Stimulated activated CD8-positive, alpha-beta memory T cell treated with anti-CD3 and anti-CD28 coated beads, Interleukin-4, amount 100 ng/mL, for 48 hours (primary cell): ENCODE measurements around the gene RALGAPB.
"Not testable (repeated sequence)": the region's sequence is repeated elsewhere in the genome, so short reads cannot be mapped to it uniquely, and the experiment has no call there.

Source experiments
- DNase-seq: peaks from one replicate; pipeline ENCODE4 v3.0.0-alpha.2; 2020

The RALGAPB gene

GRCh38 chr20:38447931-38448675 is 24.5 kb upstream of the RALGAPB start:
- DNase-seq: no peak

DNA sequence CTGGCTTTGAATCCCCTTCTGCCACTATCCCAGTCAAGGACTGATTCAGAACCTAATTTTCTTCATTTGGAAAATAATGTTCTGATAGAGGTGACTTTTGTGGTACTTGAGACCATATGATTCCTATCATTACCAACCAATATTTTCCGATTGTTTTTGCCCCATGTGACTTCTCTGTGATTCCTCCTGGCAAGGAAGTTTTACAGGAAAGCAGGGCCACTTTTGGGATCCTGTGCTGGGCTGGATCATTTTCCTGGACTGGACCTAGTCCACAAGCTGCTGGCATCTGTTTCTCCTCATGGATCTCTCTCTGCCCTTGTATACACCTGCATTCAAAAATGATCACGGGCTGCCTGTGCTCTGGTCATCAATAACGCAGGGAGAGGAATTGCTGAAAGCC is 23.6 kb upstream of the RALGAPB start:
- DNase-seq: no peak

- no peak for DNase-seq
Observed at GRCh38 chr20:38450412-38450975, 22.1 kb upstream of the RALGAPB start.

DNA sequence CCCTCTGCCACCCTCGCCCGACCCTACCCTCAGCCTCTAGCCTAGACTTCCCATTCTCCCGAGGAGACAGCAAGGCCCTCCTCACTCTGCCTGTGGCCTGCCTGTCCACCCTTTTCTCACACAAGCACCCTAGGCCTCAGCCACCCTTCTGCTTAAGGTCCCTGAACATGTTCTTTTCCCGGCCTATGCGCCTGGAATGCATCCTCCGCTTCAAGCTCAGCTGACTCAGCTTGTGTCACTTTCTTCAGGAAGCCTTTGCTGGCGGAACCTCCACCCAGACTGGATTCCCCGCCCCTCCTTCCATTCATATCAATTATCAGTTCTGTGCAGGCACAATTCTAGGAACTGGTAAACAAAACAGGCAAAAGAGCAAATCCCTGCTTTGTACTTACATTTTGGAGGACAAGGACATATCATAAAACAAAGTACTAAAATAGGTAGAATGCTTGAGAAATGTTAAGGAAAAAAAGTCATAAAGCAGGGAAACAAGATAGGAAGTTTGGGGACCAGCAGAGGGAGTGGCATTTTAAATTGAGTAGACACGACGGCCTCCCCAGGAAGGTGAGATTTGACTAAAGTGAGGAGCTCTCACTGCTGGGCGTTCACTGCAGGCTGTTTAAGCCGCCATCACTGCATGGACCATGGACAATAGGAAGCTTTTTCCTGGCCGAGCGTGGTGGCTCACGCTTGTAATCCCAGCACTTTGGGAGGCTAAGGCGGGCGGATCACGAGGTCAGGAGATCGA is 19.6 kb upstream of the RALGAPB start:
- DNase-seq: peak; percentile 6

GRCh38 chr20:38453941-38454340 is 18.7 kb upstream of the RALGAPB start:
- peak; percentile 14 for DNase-seq

GRCh38 chr20:38454556-38455473 is 17.8 kb upstream of the RALGAPB start:
- DNase-seq: peak; percentile 19

DNA sequence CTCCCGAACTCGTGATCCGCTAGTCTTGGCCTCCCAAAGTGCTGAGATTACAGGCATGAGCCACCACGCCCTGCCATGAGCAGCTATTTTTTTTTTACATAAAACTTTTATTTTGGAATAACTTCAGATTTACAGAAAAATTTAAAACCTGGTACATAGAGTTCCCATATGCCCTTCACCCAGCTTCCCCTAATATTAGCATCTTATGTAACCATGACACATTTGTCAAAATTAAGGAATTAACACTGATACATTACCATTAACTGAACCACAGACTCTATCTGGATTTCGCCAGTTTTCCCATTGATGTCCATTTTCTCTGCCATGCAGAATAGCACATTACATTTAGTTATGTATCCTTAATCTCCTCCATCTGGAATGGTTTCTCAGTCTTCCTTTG is 14.3 kb upstream of the RALGAPB start:
- no peak for DNase-seq

DNA sequence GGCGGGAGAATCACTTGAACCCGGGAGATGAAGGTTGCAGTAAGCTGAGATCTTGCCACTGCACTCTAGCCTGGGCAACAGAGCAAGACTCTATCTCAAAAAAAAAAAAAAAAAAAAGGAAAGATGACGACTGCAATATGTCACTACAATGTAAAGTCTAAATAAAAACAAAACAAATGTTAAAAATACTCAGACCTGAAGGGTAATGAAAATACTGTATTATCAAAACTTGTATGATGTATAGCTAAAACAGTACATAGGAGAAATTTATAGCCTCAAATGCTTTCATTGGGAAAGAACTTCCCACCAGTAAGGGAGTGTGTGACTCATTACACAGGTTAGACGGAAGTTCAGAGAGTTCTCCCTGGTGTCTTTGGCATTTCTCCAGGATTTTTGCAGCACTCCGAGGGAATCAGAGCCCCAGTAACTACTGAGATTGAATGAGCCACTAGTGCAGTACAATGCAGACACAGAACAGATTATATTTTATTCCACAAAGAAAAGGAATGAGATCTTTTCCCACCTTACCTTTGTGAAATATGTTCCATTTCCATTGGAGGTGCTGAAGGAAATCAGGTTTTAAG is 12.5 kb upstream of the RALGAPB start:
- DNase-seq: no peak

DNA sequence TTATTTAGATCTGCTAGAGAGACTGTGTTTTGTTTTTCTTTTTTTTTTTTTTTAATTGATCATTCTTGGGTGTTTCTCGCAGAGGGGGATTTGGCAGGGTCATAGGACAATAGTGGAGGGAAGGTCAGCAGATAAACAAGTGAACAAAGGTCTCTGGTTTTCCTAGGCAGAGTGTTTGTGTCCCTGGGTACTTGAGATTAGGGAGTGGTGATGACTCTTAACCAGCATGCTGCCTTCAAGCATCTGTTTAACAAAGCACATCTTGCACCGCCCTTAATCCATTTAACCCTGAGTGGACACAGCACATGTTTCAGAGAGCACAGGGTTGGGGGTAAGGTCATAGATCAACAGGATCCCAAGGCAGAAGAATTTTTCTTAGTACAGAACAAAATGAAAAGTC is 12.0 kb upstream of the RALGAPB start:
- DNase-seq: not testable (repeated sequence)

GRCh38 chr20:38461167-38461566 is 11.5 kb upstream of the RALGAPB start:
- DNase-seq: not testable (repeated sequence)

GRCh38 chr20:38461569-38461968 is 11.1 kb upstream of the RALGAPB start:
- DNase-seq: not testable (repeated sequence)

DNA sequence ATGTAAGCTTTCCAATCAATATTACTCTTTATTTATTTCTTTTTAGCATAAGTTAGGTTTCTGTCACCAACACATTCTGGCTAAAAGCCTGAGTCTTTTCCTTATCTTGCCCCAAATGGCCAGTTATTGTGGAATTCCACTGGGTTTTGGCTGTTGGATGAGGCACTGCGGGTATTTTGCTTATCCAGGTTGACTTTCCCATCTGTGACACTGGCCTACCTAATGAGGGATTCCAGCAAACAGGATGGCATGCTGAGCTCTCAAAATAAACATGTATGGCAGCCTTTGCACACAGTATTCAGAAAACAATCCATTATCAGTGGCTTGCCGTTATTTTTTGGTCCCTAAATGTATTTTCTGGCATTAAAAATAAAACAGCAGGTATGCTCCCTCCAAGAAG is 6.5 kb upstream of the RALGAPB start:
- DNase-seq: no peak

- DNase-seq: no peak
Observed at GRCh38 chr20:38466983-38467382, 5.7 kb upstream of the RALGAPB start.

DNA sequence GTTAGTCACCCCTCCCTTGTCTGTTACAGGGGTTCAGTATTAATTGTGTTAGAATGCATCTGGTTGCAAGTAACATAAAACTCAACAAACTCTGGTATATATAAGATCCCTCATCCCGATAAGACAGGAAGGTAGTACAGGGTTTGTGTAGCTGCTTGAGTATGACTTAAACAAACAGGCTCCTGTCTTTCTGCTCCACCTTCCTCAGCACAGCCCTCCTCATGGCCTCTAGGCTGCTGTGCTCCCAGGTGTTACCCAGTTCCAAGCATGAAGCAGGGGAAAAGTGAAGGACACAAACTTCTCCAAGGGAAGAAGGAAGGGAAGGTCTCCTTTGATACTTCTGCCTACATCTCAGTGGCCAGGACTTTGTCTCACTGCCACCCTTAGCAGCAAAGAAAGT is 1.4 kb upstream of the RALGAPB start:
- DNase-seq: no peak

DNA sequence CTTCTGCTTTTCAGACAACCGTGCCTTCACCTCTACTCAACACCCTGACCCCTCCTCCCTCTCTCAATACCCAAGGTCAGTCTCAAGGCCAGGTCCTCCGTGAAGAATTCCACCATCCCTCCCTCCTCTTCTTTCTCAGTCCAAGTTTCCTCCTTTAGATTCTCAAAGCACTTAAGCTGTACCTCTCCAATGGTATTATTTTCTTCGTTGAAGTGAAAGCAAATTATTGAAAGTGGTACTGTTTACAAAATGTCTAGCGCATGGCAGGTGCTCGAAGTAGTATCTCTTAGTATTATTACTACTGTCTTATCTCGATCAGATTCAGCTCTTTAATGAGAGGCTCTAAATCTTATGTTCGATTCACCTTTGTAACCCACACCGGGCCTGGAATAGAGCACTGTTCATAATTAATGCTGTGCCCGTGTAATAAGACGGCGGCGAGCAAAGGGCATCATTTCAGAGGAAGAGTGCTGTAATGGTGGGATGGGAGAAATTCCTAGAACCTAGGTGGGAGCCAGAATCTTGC is 593 bp upstream of the RALGAPB start:
- DNase-seq: no peak

GRCh38 chr20:38473367-38473795 is 738 bp downstream of the RALGAPB start:
- DNase-seq: no peak

GRCh38 chr20:38477747-38478146 is 5.1 kb downstream of the RALGAPB start:
- DNase-seq: no peak

- no peak for DNase-seq
Observed at GRCh38 chr20:38479596-38479995, 7.0 kb downstream of the RALGAPB start.

- no peak for DNase-seq
Observed at GRCh38 chr20:38485041-38485440, 12.4 kb downstream of the RALGAPB start.

DNA sequence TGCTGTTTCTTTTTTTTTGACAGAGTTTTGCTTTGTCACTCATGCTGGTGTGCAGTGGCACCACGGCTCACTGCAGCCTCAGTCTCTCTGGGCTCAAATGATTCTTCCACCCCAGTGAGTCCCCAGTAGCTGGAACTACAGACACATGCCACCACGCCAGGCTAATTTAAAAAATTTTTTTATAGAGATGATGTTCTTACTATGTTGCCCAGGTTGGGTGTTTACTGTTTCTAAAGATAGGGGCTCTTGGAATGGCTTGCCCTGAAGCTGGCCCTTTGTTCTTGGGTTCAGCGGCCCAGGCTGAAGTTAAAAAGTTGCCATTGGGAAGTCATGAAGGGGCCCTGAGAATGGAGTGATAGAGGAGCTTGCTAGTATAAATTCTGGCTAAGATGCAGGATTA is 16.5 kb downstream of the RALGAPB start:
- no peak for DNase-seq

DNA sequence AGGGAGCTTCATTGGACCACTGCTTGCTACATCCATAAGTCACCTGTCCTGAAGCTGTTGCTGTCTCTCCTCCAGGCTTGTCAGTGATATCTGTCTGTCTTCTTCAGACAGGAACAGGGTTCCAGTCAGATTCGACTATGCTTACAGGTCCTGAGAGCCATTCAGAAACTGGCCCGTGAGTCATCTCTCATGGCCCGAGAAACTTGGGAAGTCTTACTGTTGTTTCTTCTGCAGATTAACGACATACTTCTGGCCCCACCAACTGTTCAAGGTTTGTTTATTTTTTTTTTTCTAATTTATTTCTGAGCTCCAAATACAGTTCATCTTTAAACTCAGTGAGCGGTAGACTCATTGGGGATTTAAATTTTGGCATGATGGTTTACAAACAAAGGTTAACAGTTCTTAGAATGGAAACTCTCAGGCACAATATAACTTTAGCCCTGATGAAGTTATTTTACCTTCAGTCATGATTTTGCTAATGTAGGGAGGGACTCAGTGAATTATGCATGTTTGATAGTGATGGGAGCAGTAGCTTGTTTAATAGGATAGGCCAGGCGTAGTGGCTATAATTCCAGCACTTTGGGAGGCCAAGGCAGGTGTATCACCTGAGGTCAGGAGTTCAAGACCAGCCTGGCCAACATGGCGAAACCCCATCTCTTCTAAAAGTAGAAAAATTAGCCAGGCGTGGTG is 24.7 kb downstream of the RALGAPB start:
- DNase-seq: no peak

DNA sequence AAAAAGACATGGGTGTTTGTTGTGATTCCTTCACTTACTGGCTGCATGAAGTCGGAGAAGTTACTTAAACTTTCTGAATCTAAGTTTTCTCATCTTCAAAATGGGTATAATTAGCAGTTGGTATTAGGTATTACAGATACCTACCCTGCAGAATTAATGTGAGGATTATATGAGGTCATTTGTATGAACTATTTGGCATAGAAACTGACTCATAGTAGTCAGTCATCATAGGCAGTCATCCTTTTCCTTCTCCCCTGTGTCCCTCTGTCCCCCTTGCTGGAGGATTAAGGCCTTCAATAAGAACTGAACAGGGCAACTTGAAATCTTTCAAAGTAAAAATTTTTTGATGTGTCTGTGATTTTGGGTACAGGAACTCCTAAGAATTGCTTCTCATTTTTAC is 26.3 kb downstream of the RALGAPB start:
- DNase-seq: no peak
